Fibroblast of villous mesenchyme (primary cell): ENCODE results near the gene UMPS. TPM values are rescaled to one million over a fixed set of nuclear protein-coding genes. Genes with fewer than 3 reads are reported as not detected.

ENCODE experiments used
- DNase-seq: peaks from one replicate; pipeline ENCODE4 v3.0.0-alpha.2; 2010; ENCODE audit warnings: low read depth
- H3K4me3 ChIP-seq: 2 replicates; pipeline ENCODE4 v1.5.1; 2011; ENCODE audit warnings: low read depth, mild to moderate bottlenecking, low read length
- total RNA-seq: library from RNA; depleted of rRNA; stranded (reverse); fragments of >200 nt; gene quantifications from 2 replicates; pipeline ENCODE4 v1.2.3, GENCODE V29; 2012
- TF ChIP-seq, protein P1 (sequence below): IDR thresholded peaks from 2 replicates; pipeline ENCODE4 v1.5.1; 2012; ENCODE audit warnings: low read depth, mild to moderate bottlenecking, low read length; ENCODE audit not compliant: insufficient read depth

Gene UMPS
- total RNA-seq, 1 donor: 31.1 TPM

DNA sequence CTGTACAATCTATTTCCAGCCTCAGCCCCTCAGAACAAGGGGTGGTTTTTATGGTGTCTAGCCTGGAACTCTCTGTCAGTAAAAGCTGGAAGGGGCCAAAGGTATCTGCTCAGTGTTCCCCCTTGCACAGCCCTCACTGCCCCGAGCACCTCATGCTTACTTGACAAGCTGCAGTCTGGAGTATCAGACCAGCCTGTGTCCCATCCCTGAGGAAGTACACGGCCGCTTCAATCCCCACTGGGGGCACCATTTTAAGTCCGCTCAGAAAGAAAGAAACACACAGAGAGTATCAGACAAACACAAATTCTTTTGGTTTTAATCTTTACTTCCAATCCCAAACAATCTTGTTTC is 32.4 kb downstream of the UMPS start:
- TF ChIP-seq, protein P1, sequence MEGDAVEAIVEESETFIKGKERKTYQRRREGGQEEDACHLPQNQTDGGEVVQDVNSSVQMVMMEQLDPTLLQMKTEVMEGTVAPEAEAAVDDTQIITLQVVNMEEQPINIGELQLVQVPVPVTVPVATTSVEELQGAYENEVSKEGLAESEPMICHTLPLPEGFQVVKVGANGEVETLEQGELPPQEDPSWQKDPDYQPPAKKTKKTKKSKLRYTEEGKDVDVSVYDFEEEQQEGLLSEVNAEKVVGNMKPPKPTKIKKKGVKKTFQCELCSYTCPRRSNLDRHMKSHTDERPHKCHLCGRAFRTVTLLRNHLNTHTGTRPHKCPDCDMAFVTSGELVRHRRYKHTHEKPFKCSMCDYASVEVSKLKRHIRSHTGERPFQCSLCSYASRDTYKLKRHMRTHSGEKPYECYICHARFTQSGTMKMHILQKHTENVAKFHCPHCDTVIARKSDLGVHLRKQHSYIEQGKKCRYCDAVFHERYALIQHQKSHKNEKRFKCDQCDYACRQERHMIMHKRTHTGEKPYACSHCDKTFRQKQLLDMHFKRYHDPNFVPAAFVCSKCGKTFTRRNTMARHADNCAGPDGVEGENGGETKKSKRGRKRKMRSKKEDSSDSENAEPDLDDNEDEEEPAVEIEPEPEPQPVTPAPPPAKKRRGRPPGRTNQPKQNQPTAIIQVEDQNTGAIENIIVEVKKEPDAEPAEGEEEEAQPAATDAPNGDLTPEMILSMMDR: no peak
- no peak overlapping the region for H3K4me3 ChIP-seq
- no peak for DNase-seq

GRCh38 chr3:124763206-124763605 is 33.0 kb downstream of the UMPS start:
- no peak overlapping the region for H3K4me3 ChIP-seq
- TF ChIP-seq, protein P1: no peak
- no peak for DNase-seq

DNA sequence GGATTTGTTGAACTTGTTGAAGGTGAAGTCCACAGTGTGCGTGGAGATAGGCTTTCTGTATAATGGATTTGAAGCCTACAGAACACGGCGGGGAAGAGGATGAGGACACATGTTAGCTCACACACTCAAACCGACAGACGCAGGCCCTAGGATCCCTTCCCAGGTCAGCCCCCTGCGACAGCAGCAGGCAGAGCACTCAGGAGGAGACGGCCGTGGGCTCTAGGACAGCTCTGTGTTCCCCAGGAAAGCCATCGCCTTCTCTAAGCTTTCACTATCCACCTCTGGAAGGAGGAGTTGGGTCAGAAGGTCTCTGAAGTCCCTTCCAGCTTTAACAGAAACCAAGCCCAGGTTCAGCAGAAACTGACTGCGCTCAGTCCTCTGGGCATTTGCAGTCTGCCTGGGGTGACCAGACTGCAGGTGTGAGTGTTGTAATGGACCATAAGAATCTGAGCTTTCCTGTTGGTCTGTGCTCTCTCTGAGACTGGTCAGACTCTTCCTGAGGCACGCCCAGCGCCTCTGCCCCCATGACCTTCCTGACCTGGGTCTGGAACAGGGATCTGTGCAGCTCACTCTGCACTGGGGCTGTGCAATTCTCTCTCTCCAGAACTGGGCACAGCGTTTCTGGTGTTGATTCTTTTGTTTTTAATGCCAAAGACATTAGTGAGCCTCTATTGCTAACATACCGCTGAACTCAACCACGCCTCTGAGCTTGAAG is 33.5 kb downstream of the UMPS start:
- no peak overlapping the region for H3K4me3 ChIP-seq
- no peak for DNase-seq
- TF ChIP-seq, protein P1: no peak

DNA sequence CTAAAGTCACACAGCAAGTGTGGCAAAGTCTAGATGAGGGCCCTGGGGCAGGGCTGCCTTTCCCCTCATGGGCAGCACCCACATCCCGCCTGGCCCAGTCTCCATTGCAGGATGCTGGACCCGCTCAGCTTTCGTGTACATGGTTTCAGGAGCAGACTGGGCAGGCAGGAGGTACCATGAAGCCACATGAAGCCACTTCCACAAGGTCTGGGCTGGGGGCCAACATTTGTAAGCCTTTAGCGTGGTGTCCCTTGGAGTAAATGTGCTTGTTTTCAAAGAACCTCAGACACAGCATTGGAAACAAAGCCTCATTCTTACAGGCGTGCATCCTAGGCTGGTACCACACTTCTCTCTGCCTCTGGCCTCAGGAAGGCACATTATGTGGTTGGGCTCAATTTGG is 34.5 kb downstream of the UMPS start:
- no peak for DNase-seq
- TF ChIP-seq, protein P1: no peak
- H3K4me3 ChIP-seq: no peak overlapping the region

DNA sequence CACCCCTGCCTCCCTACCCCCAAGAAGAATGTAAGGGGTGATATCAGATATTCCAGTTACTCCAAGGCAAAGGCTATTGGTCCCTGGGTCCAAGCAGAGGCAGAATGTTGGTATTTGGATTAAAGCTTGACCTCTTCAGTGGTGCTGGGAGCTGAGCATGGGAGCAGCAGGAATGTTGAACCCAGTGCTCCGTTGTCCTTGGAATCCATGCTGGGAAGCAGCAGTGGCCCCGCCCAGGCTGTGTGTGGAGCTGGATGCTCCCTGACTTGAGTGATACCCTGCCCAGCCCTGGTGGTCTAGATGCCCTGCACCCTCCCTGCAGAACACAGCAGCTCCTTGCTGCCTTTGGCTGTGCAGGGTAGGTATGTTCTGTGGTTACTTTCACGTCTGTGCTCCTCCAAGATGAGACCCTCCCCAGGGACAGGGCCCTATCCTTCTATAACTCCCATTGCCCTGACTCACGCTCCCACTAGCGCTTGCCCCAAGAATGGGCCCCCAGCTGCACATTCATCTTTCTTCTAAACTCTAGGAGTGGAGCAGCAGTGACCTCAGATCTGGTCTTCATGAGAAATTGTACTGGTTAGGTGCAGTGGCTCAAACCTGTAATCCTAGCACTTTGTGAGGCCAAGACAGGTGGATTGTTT is 35.1 kb downstream of the UMPS start:
- no peak for DNase-seq
- TF ChIP-seq, protein P1: no peak
- H3K4me3 ChIP-seq: no peak overlapping the region

DNA sequence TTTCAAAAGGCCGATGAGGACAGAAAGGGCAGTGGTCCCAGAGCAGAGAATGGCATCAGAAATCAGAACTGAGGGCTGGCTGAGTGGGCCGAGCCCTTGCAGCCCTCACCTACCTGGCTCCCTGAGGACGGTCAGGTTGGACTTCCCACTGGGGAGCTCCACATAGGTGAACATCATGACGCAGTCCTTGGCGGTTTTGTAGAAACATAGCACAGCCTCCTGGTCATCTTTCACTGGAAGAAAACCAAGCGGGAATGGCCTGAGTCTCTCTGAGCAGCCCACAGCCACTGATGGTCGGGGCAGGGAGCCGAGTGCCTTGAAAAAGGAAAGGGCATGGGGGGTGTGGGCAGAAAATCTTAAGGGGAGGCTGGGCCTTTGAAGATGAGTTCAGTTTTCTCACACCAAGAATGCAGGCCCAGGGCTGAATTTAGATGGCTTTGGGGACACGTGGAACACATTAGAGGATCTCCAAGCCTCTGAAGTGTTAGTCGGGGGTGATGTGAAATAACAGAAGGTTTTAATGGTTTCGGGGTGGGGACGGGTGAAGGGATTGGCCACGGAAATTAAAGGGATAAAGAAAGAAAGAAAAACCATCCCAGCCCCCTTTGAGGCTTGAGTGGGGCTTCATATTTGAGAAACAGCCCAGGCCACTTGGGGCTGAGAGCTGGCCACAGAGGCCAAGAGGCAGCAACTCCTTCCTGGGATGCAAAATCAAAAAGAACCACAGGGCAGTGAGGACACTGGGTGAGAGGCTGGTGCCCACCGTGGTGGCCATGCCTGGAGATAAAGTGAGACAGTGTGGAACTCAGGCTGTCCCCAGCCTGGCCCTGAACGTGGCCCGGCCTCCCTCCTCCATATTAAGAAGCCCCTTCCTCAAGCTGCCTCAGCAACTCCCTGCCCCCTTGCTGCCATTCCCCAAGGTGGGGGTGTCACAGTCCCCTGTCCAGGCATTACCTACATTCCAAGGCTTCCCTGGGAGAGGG is 36.2 kb downstream of the UMPS start:
- TF ChIP-seq, protein P1: no peak
- H3K4me3 ChIP-seq: no peak overlapping the region
- DNase-seq: no peak
